Measurements from ENCODE around the gene CD22. TPM values are rescaled to one million over a fixed set of nuclear protein-coding genes. Genes with fewer than 3 reads are reported as not detected.
"Not testable (repeated sequence)": the region's sequence is repeated elsewhere in the genome, so short reads cannot be mapped to it uniquely, and the experiment has no call there.

The CD22 gene
- total RNA-seq, 2 donors from 2014 or later = 14.0 TPM; not detected in 1

DNA sequence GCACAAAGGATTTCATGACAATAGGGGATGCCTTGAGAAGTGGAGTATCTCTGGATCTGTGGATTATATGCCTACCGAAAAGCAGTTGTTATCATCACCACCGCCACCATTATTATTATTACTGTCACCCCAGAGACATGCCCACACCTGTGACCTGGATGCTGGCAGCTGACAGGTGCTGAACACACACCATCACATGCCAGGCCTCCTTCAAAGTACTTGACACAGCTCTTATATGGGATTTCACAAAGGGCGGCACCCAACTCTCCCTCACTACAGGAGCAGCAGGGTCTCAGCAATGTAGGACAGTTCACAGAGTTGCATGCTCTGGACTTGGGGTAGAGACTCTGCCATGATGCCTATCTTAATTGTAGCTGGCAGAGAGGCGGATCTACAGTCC is 36.3 kb downstream of the CD22 start:
- H3K4me1 ChIP-seq (replicated peaks) = no peaks in the 10 kb centered on the region
- H3K36me3 ChIP-seq = no peaks in the 10 kb centered on the region
- no peaks in the 10 kb centered on the region for H3K9me3 ChIP-seq
- no peak for TF ChIP-seq POLR2AphosphoS5 (IDR thresholded peaks at IDR 0.05)
- TF ChIP-seq POLR2A (IDR thresholded peaks at IDR 0.05) = no peak
- TF ChIP-seq, protein P1, sequence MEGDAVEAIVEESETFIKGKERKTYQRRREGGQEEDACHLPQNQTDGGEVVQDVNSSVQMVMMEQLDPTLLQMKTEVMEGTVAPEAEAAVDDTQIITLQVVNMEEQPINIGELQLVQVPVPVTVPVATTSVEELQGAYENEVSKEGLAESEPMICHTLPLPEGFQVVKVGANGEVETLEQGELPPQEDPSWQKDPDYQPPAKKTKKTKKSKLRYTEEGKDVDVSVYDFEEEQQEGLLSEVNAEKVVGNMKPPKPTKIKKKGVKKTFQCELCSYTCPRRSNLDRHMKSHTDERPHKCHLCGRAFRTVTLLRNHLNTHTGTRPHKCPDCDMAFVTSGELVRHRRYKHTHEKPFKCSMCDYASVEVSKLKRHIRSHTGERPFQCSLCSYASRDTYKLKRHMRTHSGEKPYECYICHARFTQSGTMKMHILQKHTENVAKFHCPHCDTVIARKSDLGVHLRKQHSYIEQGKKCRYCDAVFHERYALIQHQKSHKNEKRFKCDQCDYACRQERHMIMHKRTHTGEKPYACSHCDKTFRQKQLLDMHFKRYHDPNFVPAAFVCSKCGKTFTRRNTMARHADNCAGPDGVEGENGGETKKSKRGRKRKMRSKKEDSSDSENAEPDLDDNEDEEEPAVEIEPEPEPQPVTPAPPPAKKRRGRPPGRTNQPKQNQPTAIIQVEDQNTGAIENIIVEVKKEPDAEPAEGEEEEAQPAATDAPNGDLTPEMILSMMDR (IDR thresholded peaks at IDR 0.05) = no peak
- no peak for DNase-seq (ENCODE audit: low spot score)
- WGBS = 90% methylated on average over 3 of the region's 4 CpGs
- intact Hi-C loops (cut with DNase I) = no loop called here
- H3K4me3 ChIP-seq = no peak overlapping the region
- H3K27me3 ChIP-seq (replicated peaks; ENCODE audit: insufficient read depth) = no peaks in the 10 kb centered on the region
- H3K27ac ChIP-seq = no peak overlapping the region

DNA sequence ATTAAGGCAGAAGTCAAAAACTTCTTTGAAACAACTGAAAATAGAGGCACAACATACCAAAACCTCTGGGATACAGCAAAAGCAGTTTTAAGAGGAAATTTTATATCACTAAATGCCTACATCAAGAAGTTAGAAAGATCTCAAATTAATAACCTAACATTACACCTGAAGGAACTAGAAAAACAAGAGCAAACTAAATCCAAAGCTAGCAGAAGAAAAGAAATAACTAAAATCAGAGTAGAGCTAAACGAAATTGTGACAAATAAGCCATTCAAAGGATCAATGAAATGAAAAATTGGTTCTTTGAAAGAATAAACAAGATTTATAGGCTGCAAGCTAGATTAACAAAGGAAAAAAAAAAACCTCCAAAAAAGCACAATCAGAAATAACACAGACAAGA is 39.4 kb downstream of the CD22 start:
- TF ChIP-seq, protein P1 (IDR thresholded peaks at IDR 0.05) = no peak
- no peak for TF ChIP-seq POLR2A (IDR thresholded peaks at IDR 0.05)
- no peak for TF ChIP-seq POLR2AphosphoS5 (IDR thresholded peaks at IDR 0.05)
- intact Hi-C loops (cut with DNase I) = no loop called here
- H3K27ac ChIP-seq = no peak overlapping the region
- no peaks in the 10 kb centered on the region for H3K27me3 ChIP-seq (replicated peaks; ENCODE audit: insufficient read depth)
- 46% methylated on average over 1 of the region's 1 CpG for WGBS
- DNase-seq (ENCODE audit: low spot score) = no peak
- H3K4me1 ChIP-seq (replicated peaks) = no peaks in the 10 kb centered on the region
- no peaks in the 10 kb centered on the region for H3K36me3 ChIP-seq
- no peak overlapping the region for H3K4me3 ChIP-seq
- no peaks in the 10 kb centered on the region for H3K9me3 ChIP-seq

DNA sequence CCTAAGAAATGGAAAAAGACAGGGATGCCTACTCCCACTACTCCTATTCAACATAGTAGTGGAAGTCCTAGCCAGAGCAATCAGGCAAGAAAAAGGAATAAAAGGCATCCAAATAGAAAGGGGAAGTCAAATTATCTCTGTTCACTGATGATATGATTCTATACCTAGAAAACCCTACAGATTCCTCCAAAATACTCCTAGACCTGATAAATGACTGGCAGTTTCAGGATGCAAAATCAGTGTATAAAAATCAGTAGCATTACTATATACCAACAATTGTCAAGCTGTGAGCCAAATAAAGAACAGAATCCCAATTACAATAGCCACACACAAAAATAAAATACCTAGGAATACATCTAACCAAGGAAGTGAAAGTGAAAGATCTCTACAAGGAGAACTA is 40.5 kb downstream of the CD22 start:
- Histone ChIP-seq H3K27me3 (replicated peaks; ENCODE audit: insufficient read depth) (no peaks in the 10 kb centered on the region), H3K36me3 (no peaks in the 10 kb centered on the region), H3K4me1 (replicated peaks) (no peaks in the 10 kb centered on the region), H3K4me3 (no peak overlapping the region), H3K9me3 (no peaks in the 10 kb centered on the region), H3K27ac (no peak overlapping the region)
- no peak for DNase-seq (ENCODE audit: low spot score)
- intact Hi-C loops (cut with DNase I) = no loop called here
- TF ChIP-seq POLR2A (IDR thresholded peaks at IDR 0.05) (no peak), POLR2AphosphoS5 (IDR thresholded peaks at IDR 0.05) (no peak)
- TF ChIP-seq, protein P1 (IDR thresholded peaks at IDR 0.05) = no peak

DNA sequence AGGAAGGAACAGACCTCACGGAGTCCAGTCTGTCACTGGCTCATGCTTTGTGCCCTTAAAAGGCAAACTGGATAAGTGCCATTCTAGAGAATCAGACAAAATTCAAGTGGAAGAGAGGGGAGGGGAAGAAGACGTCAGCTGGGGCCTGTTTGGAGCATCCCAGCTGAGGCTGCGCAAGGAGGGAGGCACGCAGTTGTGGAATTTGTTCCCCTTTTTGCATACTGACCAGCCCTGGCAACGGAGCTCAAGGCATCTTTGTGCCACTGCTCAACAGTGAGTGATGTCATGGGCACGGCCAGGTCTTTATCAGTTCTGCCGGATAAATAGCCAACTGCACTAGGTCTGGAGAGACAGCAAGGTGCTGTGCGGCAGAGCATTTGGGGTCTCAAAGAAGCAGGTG is 41.7 kb downstream of the CD22 start, which contains the start of gene GPR42:
TSS of gene GPR42 (plus strand) at position 347 of the 400 bp plus-strand sequence. CDS start 292 bp downstream, outside the sequence.
- no peaks in the 10 kb centered on the region for H3K36me3 ChIP-seq
- no peaks in the 10 kb centered on the region for H3K4me1 ChIP-seq (replicated peaks)
- intact Hi-C loops (cut with DNase I) = no loop called here
- WGBS = 84% methylated on average over 7 of the region's 8 CpGs
- H3K4me3 ChIP-seq = no peak within 1 kb of the TSS
- no peak for DNase-seq (ENCODE audit: low spot score)
- H3K27ac ChIP-seq = no peak within 1 kb of the TSS
- no peaks in the 10 kb centered on the region for H3K27me3 ChIP-seq (replicated peaks; ENCODE audit: insufficient read depth)
- no peaks in the 10 kb centered on the region for H3K9me3 ChIP-seq
- TF ChIP-seq POLR2AphosphoS5 (IDR thresholded peaks at IDR 0.05) = no peak

DNA sequence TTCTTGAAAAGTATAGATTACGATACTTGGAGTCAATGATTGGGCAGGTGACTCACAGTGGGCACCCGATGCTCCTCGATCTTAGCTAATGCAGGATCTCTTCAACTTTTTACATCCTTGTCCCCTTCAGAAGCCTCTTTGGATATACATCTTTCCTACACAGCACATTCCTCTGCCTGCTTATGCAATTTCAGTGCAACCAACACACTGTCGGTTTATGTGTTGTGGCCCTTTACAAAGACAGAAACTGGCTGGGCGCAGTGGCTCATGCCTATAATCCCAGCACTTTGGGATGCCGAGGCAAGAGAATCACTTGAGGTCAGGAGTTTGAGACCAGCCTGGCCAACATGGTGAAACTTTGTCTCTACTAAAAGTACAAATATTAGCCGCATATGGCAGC is 44.5 kb downstream of the CD22 start:
- no peak for DNase-seq (ENCODE audit: low spot score)
- TF ChIP-seq POLR2AphosphoS5 (IDR thresholded peaks at IDR 0.05) = no peak
- no peak for TF ChIP-seq POLR2A (IDR thresholded peaks at IDR 0.05)
- TF ChIP-seq, protein P1 (IDR thresholded peaks at IDR 0.05) = no peak
- Histone ChIP-seq H3K4me1 (replicated peaks) (no peaks in the 10 kb centered on the region), H3K4me3 (no peak overlapping the region), H3K36me3 (no peaks in the 10 kb centered on the region), H3K9me3 (no peaks in the 10 kb centered on the region), H3K27ac (no peak overlapping the region), H3K27me3 (replicated peaks; ENCODE audit: insufficient read depth) (no peaks in the 10 kb centered on the region)
- intact Hi-C loops (cut with DNase I) = no loop called here
- 84% methylated on average over 7 of the region's 7 CpGs for WGBS

DNA sequence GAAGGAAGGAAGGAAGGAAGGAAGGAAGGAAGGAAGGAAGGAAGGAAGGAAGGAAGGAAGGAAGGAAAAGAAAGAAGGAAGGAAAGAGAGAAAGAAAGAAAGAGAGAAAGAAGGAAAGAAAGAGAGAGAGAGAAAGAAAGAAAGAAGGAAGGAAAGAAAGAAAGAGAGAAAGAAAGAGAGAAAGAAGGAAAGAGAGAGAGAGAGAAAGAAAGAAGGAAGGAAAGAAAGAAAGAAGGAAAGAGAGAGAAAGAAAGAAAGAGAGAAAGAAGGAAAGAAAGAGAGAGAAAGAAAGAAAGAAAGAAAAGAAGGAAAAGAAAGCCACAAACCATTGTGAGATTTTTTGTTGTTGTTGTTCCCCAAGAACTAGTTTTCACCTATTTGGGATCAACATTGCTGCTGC is 45.0 kb downstream of the CD22 start:
- H3K27ac ChIP-seq; DNase-seq (ENCODE audit: low spot score); intact Hi-C loops (cut with DNase I); H3K4me3 ChIP-seq; H3K4me1 ChIP-seq (replicated peaks); H3K36me3 ChIP-seq; H3K9me3 ChIP-seq; H3K27me3 ChIP-seq (replicated peaks; ENCODE audit: insufficient read depth): not testable (repeated sequence)

Measured in prostate gland (tissue), 2 donors.